Right hindlimb (tissue), 1 donor: ENCODE measurements around the gene PLD3.
A peak's percentile ranks its signal among the peaks of the same experiment; 100 is the strongest.
"Not testable (repeated sequence)": the region's sequence is repeated elsewhere in the genome, so short reads cannot be mapped to it uniquely, and the experiment has no call there.

Experiments used
- DNase-seq: peaks from one replicate; pipeline ENCODE4 v3.0.0-alpha.2; 2018

Gene PLD3

DNA sequence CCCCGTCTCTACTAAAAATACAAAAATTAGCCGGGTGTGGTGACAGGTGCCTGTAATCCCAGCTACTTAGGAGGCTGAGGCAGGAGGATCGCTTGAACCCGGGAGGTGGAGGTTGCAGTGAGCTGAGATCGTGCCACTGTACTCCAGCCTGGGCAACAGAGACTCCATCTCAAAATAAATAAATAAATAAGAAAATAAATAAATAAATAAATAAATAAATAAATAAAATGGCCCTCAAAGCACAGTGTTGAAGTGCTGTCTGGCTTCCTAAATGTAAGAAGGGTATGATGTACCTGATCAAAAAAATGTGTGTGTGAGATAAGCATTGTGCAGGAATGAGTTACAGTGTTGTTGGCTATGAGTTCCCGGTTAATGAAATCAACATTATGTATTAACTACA lies 15.4 kb upstream of the PLD3 start:
- DNase-seq, result not testable (repeated sequence)

DNA sequence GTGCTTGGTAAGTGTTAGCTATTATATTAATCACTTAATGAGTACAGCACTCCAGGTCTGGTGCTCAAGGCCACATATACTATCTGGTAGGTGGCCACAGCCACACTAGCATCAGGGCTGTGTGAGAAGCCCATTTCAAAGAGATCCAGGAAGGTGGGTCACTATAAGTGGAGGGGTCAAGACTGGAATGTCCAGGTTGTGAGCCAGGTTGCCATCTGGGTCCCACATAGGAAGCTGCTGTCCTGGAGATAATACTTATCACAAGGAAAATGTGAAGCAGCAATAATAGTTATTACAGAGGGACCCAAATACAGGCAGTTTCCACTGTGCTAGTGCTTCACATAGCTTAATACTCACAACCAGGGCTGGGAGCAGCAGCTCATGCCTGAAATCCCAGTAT lies 13.4 kb upstream of the PLD3 start:
- DNase-seq, result no peak

DNA sequence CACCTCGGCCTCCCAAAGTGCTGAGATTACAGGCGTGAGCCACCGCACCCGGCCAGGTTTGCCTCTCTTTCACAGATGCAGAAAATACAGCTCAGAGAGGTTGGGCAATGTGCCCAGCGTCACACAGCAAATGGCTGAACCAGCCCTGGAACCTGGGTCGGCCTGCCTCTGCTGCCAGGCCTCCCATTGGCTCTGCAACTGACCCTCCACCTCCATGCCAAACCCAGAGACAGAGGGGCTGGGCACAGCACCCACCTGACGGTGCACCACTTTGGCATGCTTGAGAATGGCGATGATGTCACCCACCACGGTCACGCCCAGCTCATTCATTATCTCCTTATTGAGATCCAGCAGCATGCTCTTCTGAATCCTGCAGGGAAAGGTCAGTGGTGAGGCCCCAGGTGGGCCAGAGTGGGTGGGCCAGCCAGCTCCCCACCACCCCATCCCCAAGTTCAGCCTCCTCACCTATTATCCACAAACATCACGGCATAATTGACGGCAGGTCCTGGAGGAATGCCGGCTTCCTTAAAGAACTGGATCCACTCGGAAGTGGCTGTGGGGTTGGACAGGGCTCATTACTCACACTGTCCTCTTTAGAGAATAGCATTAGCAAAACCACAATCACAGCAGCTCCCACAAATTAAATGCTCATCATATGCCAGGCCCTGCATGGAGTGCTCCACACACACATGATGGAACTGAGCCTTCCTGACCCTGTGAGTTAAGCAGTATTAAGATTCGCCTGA lies 12.5 kb upstream of the PLD3 start:
- DNase-seq, result no peak

DNA sequence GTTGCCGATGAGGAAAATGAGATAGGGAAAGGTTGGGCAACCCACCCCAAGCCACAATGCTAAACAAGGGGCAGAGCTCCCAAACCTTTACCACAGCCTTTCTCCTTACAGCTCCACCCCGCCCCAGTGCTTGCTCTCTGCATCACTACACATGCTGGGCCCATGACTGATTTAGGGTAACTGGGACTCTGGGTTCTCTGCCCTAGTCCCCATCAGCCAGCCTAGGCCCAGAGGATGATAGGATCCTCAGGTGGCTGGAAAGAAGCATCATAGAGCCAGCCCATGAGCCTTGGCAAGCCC lies 11.9 kb upstream of the PLD3 start:
- DNase-seq, result no peak

DNA sequence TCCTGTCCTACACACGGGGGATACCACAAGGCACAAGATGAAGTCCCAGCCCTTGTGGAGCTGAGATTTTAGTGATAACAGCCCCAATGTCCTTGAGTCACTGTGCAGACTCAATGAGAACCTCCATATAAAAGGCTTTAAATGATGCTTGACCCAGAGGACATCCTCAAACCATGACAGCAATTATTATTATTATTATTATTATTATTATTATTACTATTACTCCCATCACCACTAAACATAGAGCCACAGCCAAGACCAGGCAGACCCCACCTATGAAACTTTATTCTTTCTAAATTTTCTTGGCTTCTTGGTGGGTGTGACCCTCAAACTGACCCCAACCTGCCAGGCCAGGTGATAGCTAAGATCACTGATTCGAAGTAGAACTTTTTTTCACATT lies 11.4 kb upstream of the PLD3 start:
- DNase-seq, result no peak

DNA sequence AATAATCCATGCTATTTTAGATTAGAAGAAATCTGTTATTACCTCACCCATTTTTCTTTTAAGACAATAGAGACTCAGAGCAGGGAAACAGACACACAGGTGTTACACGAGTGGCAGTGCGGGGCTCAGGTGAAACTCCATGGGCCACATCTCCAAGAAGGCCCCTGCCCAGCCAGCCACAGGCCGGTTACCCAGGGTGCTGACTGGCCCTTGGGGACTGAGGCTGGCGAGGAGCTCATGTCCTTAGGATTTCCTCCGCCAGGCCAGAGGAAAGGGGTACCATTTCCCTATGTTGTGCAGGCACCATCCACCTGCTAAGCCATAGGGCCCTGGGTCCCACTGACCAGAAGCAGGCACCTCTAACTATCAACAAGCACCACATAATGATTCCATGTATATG lies 10.9 kb upstream of the PLD3 start:
- DNase-seq, result no peak

DNA sequence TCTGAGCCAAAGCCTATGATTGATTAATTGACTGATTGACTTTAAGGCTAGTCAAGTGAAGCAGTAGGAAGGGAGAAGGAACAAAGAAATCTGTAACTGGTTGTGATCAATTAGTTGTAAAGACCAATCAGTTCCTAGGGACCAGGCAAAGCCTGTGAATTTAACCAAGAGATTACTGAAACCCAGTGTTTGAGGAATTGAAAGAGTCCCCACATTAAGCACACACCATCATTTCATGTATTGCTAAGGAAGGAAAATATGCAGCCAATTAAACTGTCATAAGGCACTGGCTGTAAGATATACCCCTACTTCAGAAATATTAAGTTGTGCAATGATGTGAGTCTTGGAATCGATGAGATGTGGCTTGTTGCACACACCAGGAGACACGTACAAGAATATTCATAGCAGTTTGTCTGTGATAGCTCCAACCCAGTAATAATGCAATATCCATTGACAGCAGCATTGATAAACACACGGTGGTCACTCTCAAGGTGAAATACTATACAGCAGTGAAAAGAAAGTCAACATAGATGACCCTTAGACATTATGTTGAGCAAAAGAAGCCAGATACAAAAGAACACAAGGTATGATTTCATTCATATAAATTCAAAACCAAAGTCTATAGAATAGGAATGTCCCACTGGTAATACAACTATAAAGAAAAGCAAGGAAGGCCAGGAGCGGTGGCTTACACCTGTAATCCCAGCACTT lies 9.3 kb upstream of the PLD3 start:
- DNase-seq, result no peak

DNA sequence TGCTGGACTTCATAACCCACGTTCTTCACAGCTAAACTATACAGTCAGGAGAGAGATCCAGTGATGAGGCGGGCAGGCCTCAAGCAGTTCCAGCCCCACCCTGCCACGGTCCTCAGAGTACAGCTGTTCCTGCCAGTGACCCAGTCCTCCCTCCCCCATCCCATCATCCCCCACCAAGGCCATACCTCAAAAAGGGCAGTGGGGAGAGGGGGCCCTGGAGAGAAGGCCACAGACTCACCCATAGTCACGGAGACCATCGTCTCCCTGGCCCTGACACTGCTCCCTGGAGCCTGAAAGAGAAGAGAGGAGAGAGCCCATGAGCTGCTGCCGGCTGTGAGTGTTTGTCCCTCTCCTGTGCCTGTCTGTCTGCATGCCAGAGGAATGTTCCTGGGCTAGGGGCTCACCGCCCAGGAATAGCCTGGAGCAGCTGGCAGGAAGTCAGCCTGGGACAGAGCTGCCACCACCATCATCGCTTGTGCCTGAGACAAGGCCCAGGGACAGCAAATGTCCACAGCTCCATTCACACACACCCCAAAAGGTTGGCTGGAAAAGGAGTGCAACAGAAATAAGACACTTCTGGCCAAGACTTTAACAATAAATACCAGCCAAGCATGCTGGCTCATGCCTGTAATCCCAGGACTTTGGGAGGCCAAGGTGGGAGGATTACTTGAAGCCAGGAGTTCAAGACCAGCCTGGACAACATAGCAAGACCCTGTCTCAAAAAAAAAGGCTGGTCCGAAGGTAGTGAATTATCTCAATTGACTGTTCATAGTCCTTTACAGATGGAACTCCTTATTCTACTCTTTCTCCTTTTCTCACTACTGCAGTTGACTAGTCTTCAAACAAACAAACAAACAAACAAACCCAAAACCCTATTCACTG lies 6.7 kb upstream of the PLD3 start:
- DNase-seq, result peak; percentile 83

DNA sequence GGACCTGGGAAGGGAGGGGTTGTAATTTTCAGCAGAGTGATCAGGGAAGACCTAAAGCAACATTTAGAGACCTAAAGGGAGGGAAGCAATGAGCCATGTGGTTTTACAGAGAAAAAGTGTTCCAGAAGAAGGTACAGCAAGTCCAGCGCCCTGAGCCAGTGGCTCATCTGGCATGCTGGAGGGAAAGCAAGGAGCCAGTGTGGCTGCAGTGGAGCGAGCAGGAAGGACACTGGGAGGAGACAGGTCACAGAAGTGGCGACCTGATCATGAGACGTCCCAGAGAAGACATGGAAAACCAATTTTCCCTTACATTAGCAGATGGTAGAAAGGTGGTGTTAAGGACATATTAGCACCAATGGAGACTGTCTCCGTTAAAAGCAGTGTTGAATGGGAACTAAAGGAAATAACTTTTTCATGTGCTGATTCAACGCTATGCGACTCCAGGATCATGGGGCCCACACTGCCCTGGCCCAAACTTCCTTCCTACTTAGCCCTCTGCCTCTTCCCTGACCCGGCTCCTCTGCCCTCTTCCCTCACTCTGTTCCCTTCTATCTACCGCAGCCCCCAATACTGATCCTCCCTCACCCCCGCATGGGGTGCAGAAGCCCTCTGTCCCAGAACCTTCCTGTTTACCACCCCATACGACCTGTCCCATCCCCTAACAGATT lies 5.7 kb upstream of the PLD3 start:
- DNase-seq, result no peak

DNA sequence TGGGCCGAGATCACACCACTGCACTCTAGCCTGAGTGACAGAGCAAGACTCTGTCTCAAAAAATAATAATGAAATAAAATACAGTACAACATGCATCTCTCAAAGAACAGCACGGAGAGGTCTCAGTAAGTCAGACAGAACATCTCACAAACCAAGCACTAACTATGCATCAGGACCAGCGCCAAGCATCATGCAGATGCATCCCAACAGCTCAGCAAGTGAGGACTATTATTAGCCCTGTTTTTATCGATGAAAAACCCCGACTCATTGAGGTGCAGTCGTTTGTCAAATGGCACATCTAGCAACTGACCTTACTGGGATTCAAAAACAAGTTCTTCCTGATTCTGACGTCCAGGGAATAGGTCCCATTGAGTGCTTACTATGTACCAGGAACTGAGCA lies 4.1 kb upstream of the PLD3 start:
- no peak for DNase-seq

DNA sequence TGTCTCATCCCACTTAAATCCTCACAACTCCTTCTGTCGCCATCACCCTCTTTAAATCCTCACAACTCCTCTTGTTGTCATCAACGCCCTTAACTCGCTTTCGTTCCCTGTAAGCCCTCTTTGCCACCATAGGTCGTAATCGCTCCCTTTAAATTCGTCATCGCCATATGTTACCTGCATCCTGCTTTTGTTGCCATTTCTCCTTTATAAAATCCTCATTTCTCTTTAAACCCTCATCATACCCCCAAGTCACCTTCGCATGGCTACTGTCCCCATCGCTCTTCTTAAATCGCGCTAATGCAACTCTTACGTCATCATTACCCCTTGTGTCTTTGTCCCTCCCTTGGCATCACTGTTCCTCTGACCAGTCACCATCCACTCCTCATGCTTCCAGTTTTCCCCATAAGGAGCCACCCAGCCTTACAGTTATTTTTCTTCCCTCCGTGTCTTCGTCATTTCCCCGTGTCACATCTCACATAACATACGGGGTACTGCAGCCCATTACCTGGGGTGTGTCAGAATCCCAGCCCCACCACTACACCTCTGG lies 539 bp downstream of the PLD3 start:
- DNase-seq, result no peak

DNA sequence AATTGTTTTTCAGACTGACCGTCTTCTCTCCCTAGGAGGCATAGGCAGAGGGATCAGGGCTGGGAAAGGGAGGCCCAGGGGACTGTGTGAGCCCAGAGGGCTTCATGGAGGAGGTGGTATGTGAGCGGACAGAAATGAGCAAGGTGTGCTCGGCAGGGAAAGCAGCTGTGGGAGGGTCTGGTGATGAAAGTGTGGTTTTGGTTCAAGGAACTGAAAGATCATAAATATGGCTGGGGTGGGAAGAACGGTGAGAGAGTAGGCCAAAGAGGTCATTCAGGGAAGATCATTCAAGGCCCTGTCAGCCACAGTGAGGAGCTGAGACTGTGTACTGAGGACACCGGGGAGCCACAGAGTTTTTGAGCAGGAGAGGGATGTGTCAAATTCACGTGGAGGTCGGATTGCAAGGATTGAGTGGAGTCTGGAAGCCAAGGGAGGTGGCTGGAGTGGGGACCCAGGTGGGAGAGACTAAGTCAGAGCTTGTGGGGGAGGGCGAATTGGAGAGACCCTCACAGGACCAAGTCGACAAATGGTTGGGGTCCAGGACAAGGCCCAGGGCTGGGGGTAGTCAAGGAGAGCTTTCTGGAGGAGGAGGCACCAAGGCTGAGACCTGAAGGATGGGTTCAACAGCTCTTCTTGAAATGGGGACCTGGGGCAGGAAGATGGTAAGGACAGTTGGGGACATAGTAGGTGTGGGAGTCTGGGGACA lies 7.6 kb downstream of the PLD3 start:
- DNase-seq, result no peak

DNA sequence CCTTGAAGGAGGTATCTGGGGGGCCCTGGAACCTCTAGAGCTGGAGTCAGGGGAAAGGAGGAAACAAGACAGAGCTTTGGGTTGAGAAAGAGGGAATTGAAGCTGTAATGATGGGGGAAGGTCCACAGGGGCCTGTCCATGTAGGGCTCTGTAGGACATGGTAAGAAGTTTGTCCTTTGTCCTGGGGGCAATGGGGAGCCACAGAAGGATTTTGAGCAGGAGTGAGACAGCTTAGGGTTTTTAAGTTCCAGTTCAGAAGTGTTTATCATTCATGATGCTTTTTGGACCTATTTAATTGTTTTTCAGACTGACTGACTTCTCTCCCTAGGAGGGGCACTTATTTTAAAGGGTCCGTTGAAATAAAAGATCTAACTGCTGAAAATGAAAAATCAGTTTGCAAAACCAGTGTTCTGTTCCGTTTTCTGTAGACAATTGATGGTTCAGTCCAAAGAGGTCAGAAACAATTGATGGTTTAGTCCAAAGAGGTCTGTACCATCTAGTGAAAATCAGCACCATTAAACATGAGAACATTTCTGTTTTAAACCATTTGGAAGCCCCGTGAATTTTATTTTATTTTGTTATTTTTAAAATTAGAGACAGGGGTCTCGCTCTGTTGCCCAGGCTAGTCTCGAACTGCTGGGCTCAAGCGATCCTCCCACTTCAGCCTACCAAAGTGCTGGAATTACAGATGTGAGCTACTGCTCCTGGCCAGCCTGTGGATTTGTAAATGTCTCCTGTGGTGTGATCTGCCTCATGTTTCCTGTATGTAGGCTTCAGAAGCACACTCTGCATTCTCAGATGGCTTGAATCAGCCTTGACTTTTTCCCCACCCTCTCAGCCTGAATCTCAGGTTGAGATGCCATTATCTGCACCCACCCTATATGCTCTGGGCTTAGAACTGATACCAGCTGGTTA lies 8.4 kb downstream of the PLD3 start:
- DNase-seq, result no peak

DNA sequence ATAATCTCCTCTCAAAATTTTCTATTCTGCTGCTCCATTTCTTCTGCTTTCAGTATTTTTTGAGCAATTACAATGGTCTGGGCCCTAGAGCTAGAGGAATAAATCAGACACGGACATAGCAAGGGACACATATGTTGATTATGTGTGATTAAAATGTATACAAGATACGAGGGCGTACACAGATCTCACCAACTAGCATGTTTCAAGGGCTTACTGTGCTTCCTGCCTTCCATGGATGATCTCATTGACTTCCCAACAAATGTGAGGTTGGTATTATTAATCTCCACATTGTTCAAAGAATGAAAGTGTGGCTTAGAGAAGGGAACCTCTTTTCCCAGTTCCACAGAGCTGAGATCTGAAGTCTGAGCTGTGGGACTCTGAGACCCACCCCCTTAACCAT lies 9.1 kb downstream of the PLD3 start:
- DNase-seq, result no peak

DNA sequence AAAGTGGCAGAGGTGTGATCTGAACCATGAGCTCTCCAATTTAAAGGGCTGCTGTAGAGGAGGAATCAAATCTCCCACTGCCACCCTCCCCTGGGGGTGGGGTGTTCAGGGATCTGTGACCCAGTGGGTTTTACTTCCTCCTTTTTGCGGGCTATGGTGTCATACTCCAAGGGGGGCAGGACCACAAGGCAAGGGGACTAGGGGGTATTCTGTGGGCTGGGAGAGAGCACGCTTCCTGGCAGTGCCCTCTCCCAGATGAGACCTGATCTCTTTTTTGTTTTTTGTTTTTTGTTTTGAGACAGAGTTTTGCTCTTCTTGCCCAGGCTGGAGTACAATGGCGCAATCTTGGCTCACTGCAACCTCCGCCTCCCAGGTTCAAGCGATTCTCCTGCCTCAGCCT lies 10.3 kb downstream of the PLD3 start:
- DNase-seq, result no peak

DNA sequence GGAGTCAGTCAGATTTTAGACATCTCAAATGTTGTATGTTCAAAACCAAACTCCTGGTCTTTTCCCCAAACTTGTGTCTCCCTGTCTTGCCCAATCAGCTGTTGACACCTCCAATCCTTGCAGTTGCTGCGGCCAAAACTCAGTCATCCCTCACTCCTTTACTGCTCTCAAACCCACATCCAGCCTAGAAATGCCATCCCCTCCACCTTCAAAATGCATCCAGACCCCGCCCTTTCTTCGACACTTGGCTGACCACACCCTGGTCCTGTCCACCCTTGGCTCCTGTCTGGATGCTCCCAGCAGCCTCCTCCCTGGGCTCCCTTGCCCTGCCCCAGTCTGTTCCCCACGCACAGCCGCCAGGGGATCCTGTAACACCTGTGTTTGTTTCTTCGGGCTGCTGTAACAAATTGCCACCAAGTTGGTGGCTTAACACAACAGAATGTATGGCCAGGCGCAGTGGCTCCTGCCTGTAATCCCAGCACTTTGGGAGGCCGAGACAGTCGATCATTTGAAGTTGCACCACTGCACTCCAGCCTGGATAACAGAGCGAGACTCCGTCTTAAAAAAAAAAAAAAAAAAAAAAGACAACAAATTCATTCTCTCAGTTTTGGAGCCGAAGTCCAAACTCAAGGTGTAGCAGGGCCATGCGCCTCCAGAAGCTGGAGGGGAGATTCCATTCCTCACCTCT lies 11.7 kb downstream of the PLD3 start:
- DNase-seq, result no peak

DNA sequence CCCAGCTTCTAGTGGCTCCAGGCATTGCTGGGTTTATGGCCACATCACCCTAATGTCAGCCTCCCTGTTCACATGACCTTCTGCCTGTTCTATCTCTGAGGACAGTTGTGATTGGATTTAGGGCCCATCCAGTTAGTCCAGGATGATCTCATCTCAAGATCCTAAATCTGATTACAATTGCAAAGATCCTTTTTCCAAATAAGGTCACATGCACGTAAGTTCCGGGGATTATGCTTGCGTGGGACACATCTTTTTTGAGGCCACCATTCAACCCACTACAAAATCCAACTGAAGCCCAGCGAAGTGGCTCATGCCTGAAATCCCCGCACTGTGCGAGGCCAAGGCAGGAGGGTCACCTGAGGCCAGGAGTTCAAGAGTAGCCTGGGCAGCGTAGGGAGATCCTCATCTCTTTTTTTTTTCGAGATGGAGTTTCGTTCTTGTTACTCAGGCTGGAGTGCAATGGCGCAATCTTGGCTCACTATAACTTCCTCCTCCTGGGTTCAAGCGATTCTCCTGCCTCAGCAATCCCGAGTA lies 12.3 kb downstream of the PLD3 start:
- DNase-seq, result no peak

DNA sequence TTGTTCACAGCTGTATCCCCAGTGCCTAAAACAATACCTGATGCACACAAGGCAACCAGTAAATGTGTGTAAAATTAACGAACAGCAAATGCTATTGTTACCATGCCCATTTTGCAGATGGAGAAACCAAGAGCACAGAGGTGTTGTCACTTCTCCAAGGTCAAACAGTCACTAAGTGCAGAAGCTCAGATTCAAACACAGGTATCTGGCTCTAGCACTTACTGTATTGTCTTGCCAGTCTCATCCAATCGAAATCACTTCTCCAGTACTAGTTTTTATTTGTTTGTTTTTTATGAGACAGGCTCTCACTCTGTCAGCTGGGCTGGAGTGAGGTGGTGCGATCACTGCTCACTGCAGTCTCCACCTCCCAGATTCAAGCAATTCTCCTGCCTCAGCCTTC lies 13.7 kb downstream of the PLD3 start:
- DNase-seq, result no peak

DNA sequence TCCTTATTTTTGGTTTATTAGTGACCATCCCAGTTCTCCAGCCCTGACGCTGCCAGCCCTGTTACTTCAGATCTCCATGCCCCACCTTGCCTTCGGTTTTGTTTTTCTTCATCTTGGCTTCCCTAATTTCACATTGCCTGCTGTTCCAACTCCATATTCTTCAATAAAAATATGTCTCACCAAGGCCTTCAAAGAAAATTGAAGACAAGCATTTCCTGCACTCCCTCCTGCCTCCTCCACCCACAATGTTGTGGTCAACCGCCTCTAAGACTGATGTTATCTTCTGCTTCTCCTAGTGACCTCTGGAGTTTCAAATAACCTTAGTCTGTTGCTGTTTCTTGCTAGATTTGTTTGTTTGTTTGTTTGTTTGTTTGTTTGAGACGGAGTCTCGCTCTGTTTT lies 14.6 kb downstream of the PLD3 start:
- no peak for DNase-seq

DNA sequence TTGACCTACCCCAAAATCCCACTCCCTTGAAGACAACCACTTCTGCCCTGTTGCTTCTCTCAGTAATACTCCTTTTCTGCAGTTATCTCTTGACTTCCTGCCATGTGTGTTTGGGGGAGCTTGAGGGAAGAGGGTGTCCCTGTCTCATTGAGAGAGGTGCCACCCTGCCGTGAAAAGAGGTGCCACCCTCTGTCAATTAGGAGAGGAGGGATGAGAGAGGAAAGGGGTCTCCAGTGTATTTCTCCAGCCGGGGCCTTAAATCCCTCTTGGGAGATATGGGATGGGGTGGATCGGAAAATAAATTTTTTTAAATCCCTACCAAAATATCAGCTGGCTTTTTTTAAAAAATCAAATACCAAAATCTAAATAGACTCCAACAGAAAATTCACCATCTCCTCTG lies 16.5 kb downstream of the PLD3 start:
- DNase-seq, result no peak
